Measurements from ENCODE around the gene PLEKHA4.
"Not testable (repeated sequence)": the region's sequence is repeated elsewhere in the genome, so short reads cannot be mapped to it uniquely, and the experiment has no call there.

Gene PLEKHA4

DNA sequence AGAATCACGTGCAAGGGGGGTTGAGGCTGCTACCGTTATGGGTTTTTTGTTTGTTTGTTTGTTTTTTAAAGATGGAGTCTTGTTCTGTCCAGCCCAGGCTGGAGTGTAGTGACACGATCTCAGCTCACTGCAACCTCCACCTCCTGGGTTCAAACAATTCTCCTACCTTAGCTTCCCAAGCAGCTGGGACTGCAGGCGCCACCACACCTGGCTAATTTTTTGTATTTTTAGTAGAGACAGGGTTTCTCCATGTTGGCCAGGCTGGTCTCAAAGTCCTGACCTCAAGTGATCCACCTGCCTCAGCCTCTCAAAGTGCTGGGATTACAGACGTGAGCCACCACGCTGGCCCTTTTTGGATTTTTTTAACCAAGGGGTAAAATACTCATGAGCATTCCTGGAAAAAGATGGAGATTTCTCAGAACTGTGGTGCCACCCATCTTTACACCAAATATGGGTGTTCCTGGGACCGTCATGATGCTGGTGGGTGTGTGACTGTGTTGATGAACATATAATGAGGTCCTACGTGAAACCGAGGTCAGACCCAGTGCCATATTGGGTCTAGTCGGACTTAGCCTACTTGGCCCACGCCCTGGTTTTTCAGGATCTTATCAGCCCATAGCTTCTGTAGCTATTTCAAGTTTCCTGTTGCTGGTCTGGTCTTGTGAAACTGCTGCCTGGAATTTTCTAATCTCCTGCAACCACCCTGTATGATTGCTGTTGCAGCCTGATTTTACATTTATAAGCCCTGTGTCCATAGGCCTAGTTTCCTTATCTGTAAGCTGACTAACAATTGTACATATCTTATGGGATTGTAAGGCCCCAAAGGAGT lies 10.0 kb upstream of the PLEKHA4 start:
- TF ChIP-seq ZNF274 (IDR thresholded peaks at IDR 0.05; ENCODE audit: low read depth, low read length) = no peak
- H3K4me3 ChIP-seq (ENCODE audit: low read length) = no peak overlapping the region

DNA sequence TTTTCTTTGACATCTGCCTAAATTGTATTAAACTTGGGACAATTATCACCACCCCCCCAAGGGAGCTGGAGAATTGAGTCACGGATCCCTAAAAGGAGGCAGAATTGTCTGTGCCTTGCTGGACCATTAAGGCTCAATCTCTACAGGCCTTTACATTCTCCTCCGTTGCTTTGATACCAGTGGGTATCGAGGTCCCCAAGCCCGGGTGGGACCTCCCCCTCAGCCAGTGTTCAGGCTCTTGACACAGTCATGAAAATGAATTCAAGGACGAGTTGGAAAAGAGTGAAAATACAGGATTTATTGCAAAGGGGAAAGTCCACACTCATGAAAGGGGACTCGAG lies 9.4 kb upstream of the PLEKHA4 start:
- no peak for TF ChIP-seq ZNF274 (IDR thresholded peaks at IDR 0.05; ENCODE audit: low read depth, low read length)
- H3K4me3 ChIP-seq (ENCODE audit: low read length) = no peak overlapping the region

DNA sequence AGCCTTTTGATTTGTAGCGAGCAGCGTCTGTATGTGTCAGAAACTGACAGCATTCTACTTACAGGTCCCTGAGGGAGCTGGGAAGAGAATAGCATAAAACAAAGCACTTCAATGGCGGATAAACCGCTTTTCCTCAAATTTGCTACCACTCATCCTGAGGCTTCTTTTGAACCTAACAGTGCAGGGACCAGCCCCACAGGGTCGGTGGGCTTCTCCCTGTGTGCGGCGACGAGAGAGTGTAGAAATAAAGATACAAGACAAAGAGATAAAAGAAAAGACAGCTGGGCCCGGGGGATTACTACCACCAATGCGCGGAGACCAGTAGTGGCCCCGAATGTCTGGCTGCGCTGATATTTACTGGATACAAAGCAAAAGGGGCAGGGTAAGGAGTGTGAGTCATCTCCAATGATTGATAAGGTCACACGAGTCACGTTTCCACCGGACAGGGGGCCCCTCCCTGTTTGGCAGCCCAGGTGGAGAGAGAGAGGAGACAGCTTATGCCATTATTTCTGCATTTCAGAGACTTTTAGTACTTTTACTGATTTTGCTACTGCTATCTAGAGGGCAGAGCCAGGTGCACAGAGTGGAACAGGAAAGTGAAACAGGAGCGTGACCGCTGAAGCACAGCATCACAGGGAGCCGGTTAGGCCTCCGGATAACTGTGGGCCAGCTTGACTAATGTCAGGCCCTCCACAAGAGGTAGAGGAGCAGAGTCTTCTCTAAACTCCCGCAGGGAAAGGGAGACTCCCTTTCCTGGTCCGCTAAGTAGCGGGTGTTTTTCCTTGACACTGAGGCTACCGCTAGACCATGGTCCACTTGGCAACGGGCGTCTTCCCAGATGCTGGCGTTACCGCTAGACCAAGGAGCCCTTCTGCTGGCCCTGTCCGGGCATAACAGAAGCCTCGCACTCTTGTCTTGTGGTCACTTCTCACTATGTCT lies 7.9 kb upstream of the PLEKHA4 start:
- peak overlapping the region; percentile 85; the same call in 1 of the 2 replicates for H3K4me3 ChIP-seq (ENCODE audit: low read length)

DNA sequence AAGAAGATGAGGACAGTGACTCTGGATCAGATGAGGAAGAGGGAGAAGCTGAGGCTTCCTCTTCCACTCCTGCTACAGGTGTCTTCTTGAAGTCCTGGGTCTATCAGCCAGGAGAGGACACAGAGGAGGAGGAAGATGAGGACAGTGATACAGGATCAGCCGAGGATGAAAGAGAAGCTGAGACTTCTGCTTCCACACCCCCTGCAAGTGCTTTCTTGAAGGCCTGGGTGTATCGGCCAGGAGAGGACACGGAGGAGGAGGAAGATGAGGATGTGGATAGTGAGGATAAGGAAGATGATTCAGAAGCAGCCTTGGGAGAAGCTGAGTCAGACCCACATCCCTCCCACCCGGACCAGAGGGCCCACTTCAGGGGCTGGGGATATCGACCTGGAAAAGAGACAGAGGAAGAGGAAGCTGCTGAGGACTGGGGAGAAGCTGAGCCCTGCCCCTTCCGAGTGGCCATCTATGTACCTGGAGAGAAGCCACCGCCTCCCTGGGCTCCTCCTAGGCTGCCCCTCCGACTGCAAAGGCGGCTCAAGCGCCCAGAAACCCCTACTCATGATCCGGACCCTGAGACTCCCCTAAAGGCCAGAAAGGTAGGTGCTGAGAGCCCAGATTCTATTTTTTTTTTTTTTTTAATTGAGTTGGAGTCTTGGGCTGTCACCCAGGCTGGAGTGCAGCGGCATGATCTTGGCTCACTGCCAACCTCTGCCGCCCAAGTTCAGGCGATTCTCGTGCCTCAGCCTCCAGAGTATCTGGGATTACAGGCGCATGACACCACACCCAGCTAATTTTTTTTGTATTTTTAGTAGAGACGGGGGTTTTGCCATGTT lies 6.1 kb upstream of the PLEKHA4 start:
- peak overlapping the region; percentile 85 for H3K4me3 ChIP-seq (ENCODE audit: low read length)
- no peak for TF ChIP-seq ZNF274 (IDR thresholded peaks at IDR 0.05; ENCODE audit: low read depth, low read length)

DNA sequence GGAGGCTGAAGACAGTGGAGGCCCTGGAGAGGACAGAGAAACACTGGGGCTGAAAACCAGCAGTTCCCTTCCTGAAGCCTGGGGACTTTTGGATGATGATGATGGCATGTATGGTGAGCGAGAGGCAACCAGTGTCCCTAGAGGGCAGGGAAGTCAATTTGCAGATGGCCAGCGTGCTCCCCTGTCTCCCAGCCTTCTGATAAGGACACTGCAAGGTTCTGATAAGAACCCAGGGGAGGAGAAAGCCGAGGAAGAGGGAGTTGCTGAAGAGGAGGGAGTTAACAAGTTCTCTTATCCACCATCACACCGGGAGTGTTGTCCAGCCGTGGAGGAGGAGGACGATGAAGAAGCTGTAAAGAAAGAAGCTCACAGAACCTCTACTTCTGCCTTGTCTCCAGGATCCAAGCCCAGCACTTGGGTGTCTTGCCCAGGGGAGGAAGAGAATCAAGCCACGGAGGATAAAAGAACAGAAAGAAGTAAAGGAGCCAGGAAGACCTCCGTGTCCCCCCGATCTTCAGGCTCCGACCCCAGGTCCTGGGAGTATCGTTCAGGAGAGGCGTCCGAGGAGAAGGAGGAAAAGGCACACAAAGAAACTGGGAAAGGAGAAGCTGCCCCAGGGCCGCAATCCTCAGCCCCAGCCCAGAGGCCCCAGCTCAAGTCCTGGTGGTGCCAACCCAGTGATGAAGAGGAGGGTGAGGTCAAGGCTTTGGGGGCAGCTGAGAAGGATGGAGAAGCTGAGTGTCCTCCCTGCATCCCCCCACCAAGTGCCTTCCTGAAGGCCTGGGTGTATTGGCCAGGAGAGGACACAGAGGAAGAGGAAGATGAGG lies 5.3 kb upstream of the PLEKHA4 start:
- H3K4me3 ChIP-seq (ENCODE audit: low read length) = peak overlapping the region; percentile 85
- TF ChIP-seq ZNF274 (IDR thresholded peaks at IDR 0.05; ENCODE audit: low read depth, low read length) = no peak

DNA sequence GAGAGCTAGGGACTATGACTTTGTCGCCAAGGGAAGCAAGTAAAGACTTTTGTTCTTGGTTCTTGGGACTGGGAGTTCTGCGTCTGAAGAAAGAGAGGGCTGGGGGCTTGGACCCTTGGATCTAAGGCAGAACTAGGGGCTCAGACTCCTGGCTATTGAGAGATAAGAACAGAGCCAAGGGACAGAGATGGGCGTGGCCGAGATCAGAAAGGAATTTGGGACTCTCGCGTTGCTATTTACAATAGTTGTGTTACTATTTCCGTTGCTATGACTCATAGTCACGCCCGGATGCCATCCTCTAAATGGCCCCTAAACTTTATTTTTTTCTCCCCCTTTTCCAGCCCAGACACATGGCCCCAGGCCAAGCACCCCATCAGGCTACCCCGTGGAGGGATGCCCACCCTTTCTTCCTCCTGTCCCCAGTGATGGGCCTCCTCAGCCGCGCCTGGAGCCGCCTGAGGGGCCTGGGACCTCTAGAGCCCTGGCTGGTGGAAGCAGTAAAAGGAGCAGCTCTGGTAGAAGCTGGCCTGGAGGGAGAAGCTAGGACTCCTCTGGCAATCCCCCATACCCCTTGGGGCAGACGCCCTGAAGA lies 4.6 kb upstream of the PLEKHA4 start:
- no peak for TF ChIP-seq ZNF274 (IDR thresholded peaks at IDR 0.05; ENCODE audit: low read depth, low read length)
- H3K4me3 ChIP-seq (ENCODE audit: low read length) = peak overlapping the region; percentile 85

DNA sequence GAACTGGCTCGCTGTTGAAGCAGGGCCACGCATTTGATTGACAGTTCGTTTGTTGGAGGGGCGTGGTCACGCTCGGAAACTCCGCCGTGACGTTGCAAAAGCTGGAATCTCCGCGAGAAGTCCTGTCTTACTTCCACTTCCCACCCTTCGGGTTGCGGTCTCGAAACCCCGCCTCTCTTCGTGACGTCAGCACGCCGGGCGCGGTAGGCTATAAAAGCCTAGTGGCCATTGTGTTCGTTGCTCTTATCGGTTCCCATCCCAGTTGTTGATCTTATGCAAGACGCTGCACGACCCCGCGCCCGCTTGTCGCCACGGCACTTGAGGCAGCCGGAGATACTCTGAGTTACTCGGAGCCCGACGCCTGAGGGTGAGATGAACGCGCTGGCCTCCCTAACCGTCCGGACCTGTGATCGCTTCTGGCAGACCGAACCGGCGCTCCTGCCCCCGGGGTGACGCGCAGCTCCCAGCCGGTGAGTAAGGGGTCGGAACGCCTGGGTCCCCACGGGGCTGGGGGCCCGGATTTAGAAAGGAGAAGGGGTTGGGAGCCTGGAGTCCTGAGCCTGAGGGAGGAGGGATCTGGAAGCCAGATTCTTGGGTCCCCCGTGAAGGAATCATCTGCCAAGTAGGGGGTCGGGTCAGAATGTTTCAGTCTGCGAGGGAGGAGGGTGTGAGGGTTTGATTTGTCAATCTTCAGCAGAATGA lies 3.9 kb upstream of the PLEKHA4 start, which contains the start of gene PPP1R15A:
PPP1R15A (plus strand) TSS at position 240 of the 702 bp plus-strand sequence. CDS start 813 bp downstream, outside the sequence.
- TF ChIP-seq ZNF274 (IDR thresholded peaks at IDR 0.05; ENCODE audit: low read depth, low read length) = no peak
- peak within 1 kb of the TSS; percentile 85 for H3K4me3 ChIP-seq (ENCODE audit: low read length)

DNA sequence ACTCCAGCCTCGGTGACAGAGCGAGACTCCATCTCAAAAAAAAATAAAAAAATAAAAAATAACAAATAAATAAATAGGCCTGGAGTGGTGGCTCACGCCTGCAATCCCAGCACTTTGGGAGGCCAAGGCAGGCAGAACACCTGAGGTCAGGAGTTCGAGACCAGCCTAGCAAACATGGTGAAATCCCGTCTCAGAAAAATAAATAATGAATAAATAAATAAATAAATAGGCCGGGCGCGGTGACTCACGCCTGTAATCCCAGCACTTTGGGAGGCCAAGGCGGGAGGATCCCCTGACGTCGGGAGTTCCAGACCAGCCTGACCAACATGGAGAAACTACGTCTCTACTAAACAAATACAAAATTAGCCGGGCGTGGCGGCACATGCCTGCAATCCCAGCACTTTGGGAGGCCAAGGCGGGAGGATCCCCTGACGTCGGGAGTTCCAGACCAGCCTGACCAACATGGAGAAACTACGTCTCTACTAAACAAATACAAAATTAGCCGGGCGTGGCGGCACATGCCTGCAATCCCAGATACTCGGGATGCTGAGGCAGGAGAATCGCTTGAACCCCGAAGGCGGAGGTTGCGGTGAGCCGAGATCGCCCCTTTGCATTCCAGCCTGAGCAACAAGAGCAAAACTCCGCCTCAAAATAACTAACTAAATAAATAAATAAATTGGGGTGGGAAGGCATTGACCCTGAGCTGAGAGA lies 3.2 kb upstream of the PLEKHA4 start:
- H3K4me3 ChIP-seq (ENCODE audit: low read length) = not testable (repeated sequence)

DNA sequence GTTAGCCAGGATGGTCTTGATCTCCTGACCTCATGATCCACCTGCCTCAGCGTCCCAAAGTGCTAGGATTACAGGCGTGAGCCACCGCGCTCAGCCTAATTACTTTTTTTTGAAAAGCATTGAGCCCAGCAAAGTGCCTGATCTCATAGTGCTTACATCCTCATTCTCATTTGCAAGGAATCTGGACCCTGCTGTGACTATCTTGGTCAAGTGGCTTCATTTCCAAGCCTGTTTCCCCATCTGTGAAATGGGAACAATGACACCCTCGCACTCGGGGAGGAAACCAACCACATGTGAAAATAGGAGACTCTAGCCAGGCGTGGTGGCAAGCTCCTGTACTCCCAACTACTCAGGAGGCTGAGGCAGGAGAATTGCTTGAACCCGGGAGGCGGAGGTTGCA lies 1.6 kb upstream of the PLEKHA4 start:
- no peak for TF ChIP-seq ZNF274 (IDR thresholded peaks at IDR 0.05; ENCODE audit: low read depth, low read length)
- no peak overlapping the region for H3K4me3 ChIP-seq (ENCODE audit: low read length)

DNA sequence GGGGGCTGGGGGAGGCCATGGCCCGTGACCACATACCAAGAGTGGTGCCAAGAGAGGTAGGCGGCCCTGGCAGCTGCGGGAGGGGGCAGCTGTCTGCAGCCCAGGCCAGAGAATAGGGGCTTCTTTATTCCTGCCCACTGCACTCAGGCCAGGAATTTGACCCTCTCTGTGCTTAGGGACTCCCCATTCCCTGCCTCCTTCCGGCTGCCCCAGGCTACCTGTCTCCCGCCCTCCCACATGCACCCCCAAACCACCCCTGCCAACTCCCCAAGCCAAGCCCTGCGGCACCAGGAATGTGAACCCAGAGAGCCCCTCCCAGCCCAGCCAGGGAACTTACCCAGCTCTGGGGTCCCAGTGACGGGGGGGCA lies 687 bp downstream of the PLEKHA4 start:
- TF ChIP-seq ZNF274 (IDR thresholded peaks at IDR 0.05; ENCODE audit: low read depth, low read length) = no peak
- H3K4me3 ChIP-seq (ENCODE audit: low read length) = no peak overlapping the region

DNA sequence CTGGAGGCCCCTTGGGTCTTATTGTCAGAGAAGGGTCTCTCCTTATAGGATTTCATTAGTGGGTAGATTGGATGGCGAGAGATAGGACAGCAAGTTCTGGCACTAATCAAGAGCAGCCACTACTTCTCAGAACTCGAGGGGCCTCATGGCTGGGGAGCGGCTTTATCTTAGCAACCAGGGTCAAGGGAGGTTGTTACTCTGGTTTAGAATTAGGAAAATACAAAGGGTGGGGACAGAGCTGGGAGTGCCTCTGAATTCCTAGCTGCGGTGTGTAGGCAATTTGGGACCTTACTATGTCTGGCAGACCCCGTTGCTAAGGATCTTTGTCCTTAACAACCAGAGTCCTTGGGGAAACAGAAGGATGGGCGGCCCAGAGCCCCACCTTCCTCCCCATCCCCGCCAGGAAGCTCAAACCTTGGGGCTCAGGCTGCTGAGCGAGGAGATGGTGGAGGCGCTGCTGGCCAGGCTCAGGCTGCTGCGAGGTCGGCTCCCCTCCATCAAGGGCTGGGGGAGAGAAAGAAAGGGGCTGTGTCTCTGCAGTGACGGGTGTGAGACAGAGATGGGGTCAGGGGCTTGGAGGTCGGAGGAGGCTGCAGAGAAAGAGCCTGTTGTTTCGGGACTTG lies 1.2 kb downstream of the PLEKHA4 start:
- no peak for TF ChIP-seq ZNF274 (IDR thresholded peaks at IDR 0.05; ENCODE audit: low read depth, low read length)
- H3K4me3 ChIP-seq (ENCODE audit: low read length) = no peak overlapping the region
